HK-2 (cell line): ENCODE results near the gene NT5DC4.
A peak's percentile ranks its signal among the peaks of the same experiment; 100 is the strongest.

Experiments used
- DNase-seq: peaks from one replicate; pipeline ENCODE4 v3.0.0-alpha.2; 2018; ENCODE audit not compliant: unreplicated experiment

The NT5DC4 gene

DNA sequence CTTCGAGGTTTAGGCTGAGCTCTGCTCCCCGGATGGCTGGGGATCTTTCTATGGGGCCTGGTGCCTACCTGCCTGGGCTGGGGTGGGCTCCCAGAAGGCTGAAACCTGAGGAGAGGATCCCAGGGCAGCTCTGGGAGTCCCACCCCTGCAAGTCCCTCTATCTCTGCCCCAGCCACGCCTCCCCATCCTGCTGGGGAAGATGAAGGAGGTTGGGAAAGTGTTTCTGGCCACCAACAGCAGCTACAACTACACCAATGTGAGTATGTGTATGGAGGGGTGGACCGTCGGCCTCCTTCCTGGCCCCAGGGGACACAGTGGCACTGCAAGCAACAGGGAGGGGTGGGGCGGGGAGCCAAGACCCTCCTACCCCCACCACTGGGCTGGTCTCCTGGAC is 2.7 kb downstream of the NT5DC4 start:
- no peak for DNase-seq

DNA sequence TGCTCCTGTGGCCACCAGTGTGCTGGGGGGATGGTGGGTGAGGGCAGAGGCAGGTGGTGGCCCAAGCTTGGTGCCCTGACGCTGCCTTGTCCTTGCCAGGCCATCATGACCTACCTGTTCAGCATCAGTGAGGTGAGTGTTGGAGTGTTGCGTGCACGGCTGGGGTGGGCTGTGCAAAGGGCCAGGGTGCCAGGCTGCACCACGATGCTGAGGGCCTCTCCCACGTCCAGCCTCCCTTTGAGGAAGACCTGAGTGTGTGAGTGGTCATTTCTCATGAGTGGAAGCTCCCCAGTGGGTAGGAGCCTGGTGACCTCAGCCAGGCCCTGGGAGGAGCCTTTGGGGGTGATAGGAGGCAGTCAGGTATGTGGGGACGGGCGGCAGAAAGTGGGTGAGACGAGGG is 3.2 kb downstream of the NT5DC4 start:
- DNase-seq: no peak

DNA sequence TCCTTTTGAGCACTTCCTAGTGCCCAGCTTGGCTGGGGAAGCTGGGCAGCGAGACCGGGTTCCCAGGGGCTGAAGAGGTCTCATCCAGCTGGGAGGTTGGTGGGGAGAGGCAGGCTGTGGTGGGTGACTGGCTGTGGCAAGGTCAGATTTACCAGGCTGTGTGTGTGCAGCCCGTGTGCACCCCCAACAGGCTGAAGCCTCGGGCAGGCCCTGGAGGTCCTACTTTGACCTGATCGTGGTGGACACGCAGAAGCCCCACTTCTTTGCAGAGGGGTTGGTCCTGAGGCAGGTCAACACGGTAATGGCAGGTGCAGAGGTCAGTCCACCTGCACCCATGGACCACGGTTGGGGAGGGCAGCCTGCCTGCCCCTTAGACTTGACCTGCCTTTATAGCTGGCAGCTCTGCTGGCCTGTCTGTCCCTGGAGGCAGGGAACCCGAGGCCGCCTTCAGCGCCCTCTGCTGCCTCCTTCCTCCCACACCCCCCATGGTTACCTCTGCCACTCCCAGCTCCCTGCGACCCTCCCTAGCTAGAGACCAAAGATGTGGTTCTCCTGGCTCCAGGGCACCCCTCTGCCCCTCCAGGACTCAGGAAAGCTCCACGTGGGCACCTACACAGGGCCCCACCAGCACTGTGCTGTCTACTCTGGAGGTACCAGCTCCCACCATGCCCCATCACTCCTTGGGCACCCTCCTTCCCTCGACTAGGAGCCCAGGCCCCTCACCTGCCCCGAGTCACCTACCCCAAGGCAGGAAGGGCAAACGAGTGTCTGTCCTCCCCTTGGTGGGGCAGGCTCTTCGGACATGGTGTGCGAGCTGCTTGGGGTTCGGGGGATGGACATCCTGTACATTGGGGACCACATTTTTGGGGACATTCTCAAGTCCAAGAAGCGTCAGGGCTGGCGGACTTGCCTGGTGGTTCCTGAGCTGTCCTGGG is 4.0 kb downstream of the NT5DC4 start:
- DNase-seq: peak; percentile 31

DNA sequence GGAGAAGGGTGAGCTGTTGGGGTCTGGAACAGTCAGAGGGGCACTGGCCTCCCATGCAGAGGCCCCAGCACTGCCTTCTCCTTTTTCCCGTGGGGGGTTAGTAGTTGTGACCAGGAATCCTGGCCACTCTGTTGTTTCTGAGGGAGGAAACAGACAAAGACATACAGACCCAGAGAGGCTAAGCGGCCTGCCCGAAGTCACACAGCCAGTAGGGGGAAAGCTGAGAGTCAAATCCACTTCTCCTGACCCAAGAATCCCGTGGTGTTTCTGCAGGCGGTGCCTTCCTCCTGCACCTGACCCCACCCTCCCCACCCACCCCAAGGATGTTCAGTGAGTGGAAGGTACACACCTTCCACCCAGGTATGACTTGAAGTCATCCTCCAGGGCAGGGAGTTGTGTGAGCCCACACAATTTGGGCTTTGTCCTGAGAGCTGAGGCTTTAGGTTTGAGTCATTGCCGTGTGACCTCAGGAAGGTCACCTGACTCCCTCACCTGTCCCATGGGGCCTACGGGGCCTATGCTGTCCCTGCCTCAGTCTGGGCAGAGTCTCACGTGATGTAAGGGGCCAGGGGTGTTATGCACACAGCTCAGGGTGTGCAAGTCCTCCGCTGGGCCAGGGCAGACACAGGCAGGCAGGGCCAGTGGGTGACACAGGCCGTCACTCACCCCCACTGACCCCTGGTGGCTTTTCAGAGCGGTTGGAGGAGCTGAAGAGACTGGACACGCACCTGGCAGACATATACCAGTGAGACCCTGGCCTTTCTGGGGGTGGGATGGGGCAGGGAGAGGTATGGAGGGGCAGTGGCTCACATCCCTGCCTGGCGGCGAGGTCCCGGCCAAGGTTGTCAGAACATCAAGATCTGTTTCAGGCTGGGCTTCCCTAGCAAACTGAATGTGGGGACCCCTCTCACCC is 5.0 kb downstream of the NT5DC4 start:
- DNase-seq: peak; percentile 35

DNA sequence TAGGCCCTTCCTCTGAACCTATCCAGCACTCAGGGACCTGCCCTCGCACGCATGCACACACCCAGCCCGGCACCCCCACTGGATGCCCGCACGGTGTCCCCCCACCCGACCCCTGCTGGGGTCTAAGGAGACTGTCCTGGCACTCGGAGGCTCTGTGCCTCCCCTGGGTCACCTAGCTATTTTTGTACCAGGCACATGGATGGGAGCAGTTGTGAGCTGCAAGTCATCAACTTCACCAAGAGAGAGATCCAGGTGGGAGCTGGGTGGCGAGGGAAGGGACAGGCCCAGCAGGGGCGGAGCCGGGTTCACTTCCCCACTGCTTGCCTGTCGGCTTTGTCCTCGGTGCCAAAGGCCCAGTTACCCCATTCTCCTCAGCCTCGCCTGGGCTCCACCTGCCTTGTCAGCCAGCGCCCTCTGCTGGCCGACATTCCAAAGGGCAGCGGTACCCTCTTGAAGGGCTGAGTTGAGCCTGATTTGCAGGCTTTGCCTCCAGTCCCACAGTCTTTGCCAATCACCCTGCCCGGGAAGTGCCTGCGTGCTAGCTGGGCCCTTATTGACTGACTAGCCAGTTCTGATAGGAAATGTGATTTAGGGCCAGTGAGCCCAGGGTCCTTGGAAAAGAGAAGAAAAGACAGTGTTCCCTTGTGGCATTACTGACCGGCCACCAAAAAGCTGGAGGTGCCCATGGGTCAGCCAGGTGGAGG is 5.8 kb downstream of the NT5DC4 start:
- DNase-seq: peak; percentile 92

DNA sequence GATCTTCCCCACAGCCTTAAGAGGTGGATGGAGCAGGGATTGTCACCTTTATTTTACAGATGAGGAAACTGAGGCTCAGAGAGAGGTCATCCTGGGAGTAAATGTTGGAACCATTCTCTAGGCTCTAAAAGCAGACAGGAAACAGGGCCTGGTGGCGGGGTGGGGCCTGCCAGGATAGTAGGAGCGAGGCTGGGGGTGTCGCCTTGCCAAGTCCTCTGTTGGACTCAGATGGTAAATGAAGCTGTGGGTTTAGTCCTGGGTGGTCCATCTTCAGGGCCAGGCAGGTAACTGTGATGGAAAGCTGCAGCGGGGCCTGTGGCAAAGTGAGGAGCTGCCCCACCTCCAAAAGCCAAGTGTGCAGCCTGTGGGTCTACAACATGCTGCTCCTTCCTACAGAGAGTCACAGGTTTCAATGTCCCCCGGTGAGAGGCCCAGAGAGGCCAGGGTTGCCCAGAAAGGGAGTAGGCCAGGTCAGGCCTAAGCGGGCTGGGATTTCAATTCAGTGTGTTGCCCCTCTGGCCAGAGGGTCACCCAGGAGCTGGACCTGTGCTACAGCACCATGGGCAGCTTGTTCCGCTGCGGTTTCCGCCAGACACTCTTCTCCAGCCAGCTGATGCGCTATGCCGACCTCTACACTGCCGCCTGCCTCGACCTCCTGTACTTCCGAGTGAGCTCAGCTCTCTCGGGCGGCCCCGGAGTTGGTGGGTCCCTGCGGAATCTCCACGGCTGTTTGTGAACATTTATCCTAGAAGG is 6.6 kb downstream of the NT5DC4 start:
- no peak for DNase-seq

DNA sequence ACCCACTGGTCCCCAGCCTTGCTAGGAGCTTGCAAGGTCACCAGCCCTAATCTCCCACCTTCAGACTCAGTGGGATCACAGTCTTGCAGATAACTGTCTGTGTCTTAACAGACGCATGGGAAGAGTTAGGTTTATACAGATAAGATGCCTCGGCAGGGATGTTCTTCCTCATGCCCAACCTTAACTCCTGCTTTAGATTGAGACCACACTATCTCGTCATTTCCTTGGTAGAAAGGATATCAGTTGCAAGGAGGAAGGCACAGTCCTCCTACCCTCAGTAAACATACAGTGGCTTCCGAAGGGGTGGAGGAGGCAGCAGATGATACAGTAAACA is 7.2 kb downstream of the NT5DC4 start:
- DNase-seq: no peak

DNA sequence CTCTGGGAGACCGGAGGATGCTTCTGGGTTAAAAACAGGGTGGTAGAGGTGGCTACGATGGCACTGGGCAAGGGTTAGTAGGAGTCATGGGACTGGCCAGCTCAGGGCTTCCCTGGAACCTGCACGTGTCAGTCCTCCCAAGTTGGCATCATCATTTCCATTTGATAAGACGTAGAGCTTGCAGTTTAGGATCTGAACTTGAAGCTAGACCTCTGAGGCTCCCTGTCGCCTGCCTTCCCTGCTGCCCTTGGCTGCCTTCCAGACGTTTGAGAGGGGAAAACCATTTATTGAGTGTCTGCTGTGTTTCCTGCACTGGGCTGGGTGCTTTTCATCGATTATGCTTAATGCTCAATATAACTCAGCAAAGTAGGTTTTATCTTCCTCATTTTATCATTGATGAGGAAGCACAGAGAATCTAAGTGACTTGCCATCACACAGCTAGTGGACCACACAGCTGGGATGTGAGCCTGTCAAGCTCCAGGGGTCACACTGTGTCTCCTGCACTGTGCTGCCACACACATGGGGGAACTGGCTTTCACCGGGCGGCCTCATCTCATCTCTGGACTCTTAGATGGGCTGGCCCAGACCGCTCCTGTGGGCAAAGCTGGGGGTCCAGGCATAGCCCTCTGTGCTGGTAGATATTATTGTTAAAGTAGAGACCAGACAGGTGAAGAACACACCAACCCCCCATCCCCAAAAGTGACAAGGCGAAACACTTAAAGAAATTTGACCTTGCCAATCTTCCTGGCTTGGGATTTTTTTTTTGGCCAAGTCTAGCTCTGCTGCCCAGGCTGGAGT is 7.8 kb downstream of the NT5DC4 start:
- no peak for DNase-seq

DNA sequence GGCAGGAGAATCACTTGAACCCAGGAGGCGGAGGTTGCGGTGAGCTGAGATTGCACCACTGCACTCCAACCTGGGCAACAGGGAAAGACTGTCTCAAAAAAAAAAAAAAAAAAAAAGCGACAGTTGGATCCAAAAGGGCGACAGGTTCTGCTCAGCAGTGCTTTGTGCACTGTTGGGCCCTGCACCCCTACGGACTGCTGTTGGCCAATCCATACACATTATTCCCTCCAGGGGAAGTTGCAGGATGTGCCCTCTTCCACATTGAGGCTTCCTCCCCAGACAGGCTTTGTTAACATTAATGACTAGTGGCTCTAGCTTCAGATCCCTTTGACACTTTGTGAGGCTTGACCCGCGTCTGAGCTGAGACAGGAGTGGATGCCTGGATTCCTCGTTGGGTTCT is 9.4 kb downstream of the NT5DC4 start:
- DNase-seq: no peak

DNA sequence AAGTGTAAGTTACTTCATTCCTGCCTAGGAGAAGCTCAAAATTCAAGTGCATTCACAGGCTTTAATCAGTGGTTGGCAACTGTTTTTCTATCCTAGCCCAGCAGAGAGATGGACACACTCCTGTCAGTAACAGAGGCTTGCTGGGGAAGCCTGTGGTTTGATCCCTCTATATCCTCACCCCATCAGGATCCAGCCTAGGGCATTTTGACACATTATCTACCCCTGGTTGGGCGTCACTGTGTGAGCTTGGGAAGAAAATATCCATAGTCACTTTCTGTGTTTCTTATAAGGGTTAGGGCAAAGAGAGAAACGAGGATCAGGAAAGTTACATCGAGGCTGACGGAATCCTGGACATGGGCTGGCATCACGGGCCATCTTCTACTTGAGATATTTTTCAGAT is 10.0 kb downstream of the NT5DC4 start:
- no peak for DNase-seq

DNA sequence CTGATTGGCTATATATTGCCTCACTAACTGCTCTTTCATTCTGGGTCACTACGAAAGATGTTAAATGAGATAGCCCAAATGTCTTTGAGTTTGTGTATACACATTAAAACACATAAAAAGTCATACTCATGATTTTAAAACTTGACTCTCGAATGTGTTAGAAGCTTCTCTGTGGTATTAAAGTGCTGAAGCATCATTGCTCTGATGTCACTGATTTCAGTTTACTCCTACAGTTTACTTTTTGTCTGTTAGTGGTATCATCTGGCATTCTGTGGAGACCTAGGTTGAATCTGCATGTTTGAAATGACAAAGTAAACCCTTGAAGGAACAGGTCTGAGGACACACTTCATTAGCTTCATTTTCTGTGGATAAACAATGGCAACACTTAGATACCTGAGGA is 10.7 kb downstream of the NT5DC4 start:
- no peak for DNase-seq

DNA sequence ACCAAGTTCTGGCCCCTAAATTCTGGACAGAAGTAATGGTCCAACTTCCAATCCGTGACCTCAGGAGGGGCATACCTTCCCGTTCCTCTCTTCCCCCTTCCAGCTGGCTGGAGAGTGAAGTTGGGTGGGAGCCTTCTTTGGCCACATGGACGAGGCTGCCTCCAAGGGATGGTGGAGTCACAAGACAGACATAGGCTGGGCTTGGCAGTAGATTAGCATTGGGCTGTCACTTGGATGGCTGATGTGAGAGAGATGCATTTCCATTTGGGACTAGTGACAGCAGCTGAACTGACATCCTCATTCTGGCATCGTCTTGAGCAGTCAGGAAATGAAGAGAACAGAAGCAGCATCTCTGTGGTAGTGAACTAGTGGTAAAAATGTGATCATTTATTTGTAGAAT is 12.6 kb downstream of the NT5DC4 start:
- no peak for DNase-seq

DNA sequence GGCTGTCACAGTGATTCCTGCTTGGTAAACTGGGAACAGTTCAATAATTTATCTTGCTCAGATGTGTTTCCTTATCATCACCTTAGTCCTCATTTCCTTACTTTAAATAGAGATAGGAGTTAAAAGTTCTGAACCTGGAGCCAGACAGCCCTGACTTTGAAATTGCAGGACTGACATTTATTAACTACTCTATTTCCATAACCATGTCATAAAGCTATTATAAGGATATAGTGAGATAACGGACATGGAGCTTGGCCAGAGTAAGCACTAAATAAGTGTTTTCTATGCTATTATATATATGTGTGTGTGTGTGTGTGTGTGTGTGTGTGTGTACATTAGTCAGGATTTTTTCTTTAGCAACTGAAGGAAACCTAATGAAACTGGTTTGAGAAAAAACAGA is 13.1 kb downstream of the NT5DC4 start:
- no peak for DNase-seq

DNA sequence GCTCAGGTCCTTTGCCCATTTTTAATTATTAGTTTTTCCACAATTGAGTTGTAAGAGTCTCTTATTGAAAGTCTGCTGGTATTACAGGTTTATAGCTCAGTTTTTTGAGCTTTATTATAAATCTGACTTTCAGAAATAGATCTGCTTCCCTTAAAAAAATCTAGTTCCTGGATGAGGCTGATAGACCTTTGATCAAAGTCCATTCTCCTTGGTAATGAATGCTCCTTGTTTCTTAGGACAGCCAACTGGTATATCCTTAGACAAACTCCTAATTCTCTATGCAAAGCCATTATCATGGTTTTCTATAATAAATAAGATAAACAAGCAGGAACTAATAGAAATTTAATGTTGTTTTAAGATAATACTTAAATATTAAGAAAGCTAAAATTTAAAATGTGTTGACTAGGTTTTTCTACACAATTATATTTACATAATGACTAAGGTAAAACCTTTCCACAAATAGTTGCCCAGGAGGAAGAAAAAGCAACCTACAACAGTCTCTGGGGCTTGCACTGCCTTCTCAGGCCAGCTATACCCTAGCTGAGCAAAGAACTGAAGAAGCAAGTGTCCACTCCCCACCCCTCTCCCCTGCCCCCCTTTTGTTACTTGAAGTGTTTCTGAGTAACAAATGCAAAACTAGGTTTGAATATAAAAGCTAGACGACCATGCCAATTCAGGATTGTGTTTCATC is 16.9 kb downstream of the NT5DC4 start:
- no peak for DNase-seq

DNA sequence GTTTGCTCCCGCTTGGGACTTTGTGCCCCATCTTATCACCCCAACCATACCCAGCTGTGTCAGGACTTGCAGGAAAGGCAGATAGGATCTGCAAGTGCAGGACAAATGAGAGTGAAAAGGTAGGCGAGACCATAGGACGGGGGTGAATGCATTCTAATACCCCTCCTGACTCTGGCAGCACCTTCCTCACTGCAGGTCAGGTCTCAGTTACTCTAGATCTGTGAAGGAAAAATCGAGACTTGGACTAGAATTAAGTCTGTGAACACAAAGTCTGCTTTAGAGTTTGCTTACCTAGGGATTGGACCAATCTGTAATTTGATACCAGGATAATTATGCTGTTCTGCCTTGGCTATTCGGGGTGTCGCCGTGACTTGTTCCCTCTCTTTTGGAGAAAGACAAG is 19.7 kb downstream of the NT5DC4 start:
- no peak for DNase-seq

DNA sequence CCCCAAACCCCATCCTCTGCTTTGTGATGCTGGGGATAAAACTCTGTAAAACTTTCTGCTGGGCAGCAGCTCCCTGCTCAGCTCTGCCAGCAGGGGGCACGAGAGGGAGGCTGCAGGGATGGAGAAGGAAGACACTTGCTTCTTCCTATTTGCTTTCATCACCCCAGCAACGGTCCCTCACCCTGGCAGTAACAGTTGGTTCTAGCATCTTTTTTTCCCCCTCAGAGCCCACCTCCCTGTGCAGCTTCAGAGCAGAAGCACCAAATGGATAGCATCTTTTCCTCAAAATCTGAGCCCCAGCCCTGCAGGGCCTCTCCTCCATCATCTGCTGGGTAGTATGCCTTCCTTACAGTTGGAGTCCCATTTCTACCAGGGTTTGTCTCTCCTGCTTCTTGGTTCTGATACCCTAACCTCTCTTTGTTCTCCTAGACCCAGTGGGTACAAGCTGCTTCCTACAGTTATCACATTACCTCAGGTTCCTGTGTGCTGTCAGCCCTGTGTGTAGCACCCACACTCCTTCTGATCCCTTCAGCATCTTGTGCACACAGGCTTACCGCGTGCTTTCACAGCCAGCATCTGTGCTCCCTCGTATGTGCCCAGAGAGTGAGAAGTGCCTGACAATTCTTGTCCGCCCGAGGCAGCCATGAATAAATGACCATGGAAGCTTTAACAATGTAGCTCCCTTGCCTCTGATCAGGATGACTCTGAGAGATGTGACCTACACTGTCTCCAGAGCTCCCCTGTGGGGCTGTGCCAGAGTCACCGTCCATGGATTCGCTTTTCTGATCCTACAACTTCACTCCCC is 29.1 kb downstream of the NT5DC4 start:
- DNase-seq: peak; percentile 61

DNA sequence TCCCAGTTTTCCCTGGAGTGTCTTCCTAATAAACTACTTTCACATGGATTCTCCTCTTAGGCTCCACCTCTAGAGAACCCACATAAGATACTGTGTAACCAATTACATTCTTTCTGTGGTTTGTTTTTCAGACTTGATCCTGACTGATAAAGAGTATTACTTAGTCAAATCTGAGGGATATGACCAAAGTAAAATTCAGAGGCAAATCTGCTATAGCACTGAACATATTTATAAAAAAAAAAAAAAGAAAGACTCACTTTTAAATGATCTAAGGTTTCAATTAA is 29.7 kb downstream of the NT5DC4 start:
- DNase-seq: no peak

DNA sequence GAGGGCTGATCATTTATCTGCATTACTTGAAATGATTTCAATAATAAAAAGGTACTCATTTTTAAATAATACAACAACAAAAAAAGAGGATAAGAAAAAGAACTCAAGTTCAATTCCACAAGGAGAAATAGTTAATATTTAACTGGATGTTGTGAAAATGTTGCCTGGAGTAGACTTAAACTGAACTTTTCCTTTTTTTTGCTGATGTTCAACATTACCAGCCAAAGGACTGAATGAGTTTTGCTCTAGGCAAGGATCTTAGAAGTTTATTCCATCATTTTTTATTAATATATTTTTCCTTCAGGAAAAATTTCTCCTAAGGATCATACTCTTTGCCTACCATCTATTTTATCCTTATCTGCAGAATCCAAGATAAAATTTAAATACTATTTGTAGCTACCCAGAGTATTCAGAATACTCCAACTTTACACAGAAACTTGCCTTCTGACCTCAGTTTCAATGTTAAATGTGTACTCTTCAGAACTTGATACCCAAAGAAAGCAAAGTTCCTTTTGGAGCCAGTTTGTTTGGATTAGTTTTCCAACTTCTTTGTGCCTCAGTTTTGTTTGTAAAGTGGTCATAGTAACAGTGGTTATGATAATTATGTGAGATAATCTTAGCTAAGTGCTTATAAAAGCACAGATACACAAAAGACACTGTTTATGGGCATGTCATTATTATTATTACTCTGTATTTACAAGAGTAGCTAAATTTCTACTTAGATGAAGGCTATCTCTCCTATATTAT is 30.8 kb downstream of the NT5DC4 start:
- no peak for DNase-seq

DNA sequence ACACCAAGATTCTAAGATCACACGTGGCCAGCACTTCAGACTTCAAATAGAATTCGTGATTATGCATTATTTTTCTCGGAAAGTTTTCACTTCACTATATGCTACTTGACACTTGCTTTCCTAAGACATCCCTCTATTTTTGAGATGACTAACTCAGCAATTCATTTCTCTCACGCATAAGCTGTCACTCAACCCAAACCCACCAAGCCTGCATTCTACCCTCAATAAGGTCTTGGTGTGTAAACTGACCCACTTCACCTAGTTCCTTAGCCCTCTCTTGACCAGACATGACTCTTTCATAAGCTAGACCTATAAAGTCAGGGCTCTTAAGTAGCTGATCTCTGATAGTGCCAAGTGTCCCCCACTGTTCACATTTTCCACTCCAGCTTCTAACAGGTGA is 31.8 kb downstream of the NT5DC4 start:
- DNase-seq: no peak
